Measurements from ENCODE around the gene USP38. TPM values are rescaled to one million over a fixed set of nuclear protein-coding genes. Genes with fewer than 3 reads are reported as not detected.
"Not testable (repeated sequence)": the region's sequence is repeated elsewhere in the genome, so short reads cannot be mapped to it uniquely, and the experiment has no call there.

Gene USP38
- total RNA-seq, 1 experiment from 2014 or later, result 5.2 TPM

- Histone ChIP-seq H3K9me3 (no peaks in the 10 kb centered on the region), H3K4me3 (no peak overlapping the region), H3K27me3 (no peaks in the 10 kb centered on the region), H3K36me3 (no peaks in the 10 kb centered on the region)
- DNase-seq, result no peak
Observed at GRCh38 chr4:143248827-143249226, 64.1 kb downstream of the USP38 start.

DNA sequence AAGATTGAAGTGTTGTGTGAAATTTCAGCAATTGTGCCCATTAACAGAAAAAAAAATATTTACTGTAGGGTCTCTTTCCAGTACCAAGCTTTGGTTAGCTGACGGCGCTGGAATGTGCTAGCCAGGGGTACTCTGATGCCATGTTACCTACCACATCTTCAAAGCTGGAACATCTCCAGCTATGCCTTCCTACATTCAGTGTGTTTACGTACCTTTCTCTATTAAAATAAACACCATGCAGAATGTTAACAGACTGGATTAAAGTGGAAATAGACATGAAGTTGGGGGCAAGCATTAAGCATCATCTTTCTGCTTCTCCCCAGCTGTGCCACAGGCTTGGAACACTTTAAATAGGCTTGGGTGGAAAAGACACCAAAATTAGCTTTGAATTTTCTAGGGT lies 65.9 kb downstream of the USP38 start:
- Histone ChIP-seq H3K4me3 (no peak overlapping the region), H3K9me3 (no peaks in the 10 kb centered on the region), H3K36me3 (no peaks in the 10 kb centered on the region), H3K27me3 (no peaks in the 10 kb centered on the region)
- no peak for DNase-seq

DNA sequence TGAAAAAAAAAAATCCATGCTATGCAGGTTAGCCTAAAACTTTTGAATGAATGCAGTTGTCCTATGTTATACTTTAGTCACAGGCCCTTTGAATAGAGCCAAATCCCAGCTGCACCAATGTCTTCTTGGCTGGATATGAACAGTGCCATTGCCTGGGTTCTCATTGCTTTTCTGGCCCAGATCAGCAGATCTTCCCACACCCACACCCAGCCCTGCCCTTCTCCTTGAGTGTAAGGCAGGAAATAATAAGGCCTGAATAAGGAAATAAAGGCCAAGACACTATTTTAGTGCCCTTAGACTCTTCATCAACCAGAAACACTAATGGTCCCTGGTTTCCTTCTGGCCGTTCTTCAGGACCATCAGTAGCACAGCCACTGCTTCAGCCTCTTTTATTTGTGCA lies 66.6 kb downstream of the USP38 start:
- Histone ChIP-seq H3K9me3 (no peaks in the 10 kb centered on the region), H3K36me3 (no peaks in the 10 kb centered on the region), H3K27me3 (no peaks in the 10 kb centered on the region)

DNA sequence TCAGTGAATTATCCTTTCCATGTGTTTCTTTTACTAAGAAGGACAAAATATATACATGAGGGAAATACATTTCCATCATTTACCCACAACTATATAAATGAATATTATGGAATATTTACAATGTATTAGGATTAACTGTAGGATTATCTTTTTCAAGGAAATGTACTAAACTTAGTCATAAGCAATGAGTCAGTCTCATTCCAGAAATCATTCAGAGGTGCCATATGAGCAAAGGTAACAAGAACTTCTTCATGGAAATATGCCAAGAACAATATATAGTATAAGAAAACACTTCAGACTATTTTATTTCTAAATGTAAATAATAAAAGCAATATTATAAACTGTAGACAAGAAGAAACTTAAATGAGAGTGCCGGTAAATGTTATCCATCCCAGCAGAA lies 67.1 kb downstream of the USP38 start:
- no peaks in the 10 kb centered on the region for H3K36me3 ChIP-seq
- H3K9me3 ChIP-seq, result no peaks in the 10 kb centered on the region
- no peaks in the 10 kb centered on the region for H3K27me3 ChIP-seq
- DNase-seq, result no peak
- H3K4me3 ChIP-seq, result no peak overlapping the region

More for the DNA sequence above, 66.6 kb downstream of the USP38 start:
- DNase-seq, result no peak
- H3K4me3 ChIP-seq, result no peak overlapping the region

GRCh38 chr4:143252478-143252877 lies 67.8 kb downstream of the USP38 start:
- H3K4me3 ChIP-seq, result no peak overlapping the region
- DNase-seq, result no peak
- H3K36me3 ChIP-seq, result no peaks in the 10 kb centered on the region
- H3K27me3 ChIP-seq, result no peaks in the 10 kb centered on the region
- H3K9me3 ChIP-seq, result no peaks in the 10 kb centered on the region

DNA sequence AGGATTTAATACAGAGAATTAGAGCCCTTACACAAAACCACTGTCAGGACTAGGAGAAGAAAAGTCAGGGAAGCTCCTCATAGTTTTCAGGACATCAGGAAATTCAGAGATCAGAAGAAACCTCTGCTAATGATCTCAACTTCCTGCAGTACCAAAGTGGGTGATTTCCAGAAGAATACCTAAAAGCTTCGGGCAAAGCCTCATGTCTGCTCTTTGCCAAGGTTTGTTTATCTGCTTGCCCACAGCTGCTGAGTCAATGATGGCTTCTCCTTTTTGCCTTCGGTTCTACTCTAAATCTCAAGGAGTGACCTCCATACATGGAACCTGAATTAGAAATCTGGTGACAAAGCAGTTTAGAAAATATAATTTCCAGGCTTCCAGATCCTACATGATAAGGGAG lies 68.4 kb downstream of the USP38 start:
- Histone ChIP-seq H3K4me3 (no peak overlapping the region), H3K27me3 (no peaks in the 10 kb centered on the region), H3K9me3 (no peaks in the 10 kb centered on the region), H3K36me3 (no peaks in the 10 kb centered on the region)
- DNase-seq, result no peak

DNA sequence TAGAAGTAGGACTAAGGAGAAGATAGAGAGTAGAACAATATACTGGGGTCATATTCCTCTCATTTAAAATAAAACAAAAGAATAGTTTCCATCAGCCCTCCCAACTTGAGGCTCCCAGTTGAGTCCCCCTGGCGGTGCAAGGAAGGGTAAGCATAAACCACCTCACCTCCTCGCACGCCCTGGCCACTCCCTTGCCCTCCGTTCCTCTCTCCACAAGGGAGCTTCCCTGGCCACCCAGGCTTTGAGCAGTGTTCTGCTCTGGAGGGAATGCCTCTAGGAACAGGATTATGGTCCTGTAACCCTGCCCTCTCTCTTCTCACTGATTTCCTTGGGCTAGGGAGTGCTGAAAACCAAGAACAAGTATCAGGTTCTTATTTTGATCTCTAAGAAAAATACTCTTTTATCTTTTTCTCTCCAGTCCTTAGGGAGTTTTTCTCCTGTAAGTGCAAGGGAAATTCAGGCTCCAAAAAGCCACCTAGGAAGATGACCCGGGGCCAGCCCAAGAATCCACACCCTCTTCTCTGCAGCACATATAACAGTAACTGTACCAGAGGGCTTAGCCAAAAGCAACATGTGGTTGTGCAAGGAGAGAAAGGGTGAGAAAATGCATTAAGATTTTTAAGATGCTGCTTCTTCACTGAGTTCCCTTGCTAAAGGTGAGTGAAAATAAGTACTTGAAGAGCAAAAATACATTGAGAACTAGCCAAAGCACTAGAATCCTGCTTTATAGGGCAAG lies 69.9 kb downstream of the USP38 start:
- Histone ChIP-seq H3K9me3 (no peaks in the 10 kb centered on the region), H3K36me3 (no peaks in the 10 kb centered on the region), H3K4me3 (no peak overlapping the region), H3K27me3 (no peaks in the 10 kb centered on the region)
- no peak for DNase-seq

DNA sequence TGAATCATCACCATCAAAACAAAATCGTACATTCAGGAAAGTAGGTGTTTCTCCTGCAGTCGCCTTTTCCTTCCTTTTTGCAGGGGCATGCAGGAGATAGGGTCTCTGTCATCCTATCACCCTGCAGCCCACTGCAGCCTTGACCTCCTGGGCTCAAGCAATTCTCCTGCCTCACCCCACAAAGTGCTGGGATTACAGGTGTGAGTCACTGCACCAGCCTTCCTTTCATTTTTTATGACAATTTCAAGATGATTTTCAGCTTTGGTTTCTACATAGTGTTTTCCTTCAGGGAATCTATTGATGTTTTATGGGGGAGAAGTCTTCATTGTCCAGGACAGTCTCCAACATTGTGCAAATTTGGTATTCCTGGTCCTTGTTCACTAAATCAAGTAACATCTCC lies 71.7 kb downstream of the USP38 start:
- no peak overlapping the region for H3K4me3 ChIP-seq
- no peak for DNase-seq
- H3K27me3 ChIP-seq, result no peaks in the 10 kb centered on the region
- no peaks in the 10 kb centered on the region for H3K9me3 ChIP-seq
- no peaks in the 10 kb centered on the region for H3K36me3 ChIP-seq

DNA sequence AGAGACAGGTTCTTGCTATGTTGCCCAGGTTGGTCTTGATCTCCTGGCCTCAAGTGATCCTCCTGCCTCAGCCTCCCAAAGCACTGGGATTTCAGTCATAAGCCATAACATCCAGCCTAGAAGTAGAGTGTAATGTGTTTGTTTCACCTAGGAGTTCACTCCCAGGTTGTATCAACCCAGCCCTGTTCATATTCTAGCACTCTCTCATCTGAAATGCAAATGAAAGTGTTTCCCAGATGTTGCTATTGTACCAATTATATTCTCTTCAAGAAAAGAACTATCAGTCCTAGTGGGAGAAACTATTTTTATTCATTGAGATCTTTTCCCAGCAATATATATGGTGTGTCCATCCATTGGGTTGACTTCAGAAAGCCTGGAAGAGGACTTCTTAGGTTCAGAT lies 72.6 kb downstream of the USP38 start:
- no peaks in the 10 kb centered on the region for H3K36me3 ChIP-seq
- no peak overlapping the region for H3K4me3 ChIP-seq
- no peak for DNase-seq
- no peaks in the 10 kb centered on the region for H3K9me3 ChIP-seq
- no peaks in the 10 kb centered on the region for H3K27me3 ChIP-seq

GRCh38 chr4:143260750-143261149 lies 76.0 kb downstream of the USP38 start:
- H3K36me3 ChIP-seq, result no peaks in the 10 kb centered on the region
- no peaks in the 10 kb centered on the region for H3K27me3 ChIP-seq
- no peak overlapping the region for H3K4me3 ChIP-seq
- no peaks in the 10 kb centered on the region for H3K9me3 ChIP-seq
- no peak for DNase-seq

- H3K36me3 ChIP-seq, result no peaks in the 10 kb centered on the region
- H3K4me3 ChIP-seq, result no peak overlapping the region
- no peaks in the 10 kb centered on the region for H3K9me3 ChIP-seq
- no peak for DNase-seq
- no peaks in the 10 kb centered on the region for H3K27me3 ChIP-seq
Observed at GRCh38 chr4:143262838-143263237, 78.1 kb downstream of the USP38 start.

DNA sequence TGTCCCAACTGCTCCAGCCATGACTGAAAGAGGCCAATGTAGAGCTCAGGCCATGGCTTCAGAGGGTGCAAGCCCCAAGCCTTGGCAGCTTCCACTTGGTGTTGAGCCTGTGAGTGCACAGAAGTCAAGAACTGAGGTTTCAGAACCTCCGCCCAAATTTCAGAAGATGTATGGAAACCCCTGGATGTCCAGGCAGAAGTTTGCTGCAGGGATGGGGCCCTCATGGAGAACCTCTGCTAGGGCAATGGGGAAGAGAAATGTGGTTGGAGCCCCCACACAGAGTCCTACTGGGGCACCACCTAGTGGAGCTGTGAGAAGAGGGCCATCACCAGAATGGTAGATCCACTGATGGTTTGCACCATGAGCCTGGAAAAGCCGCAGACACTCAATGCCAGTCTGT lies 83.0 kb downstream of the USP38 start:
- not testable (repeated sequence) for H3K36me3 ChIP-seq, H3K27me3 ChIP-seq, H3K9me3 ChIP-seq, DNase-seq, H3K4me3 ChIP-seq

- H3K4me3 ChIP-seq, result no peak overlapping the region
- H3K9me3 ChIP-seq, result no peaks in the 10 kb centered on the region
- DNase-seq, result peak; percentile 48
- no peaks in the 10 kb centered on the region for H3K27me3 ChIP-seq
- no peaks in the 10 kb centered on the region for H3K36me3 ChIP-seq
Observed at GRCh38 chr4:143270256-143270838, 85.6 kb downstream of the USP38 start.

Other genes starting within 250 kb of the USP38 start
- 1.2 and 3.4 TPM in 2 replicates for gene GAB1, start 152.0 kb downstream of the USP38 start, total RNA-seq (2014; rRNA removed; shearing (Covaris generic); ENCODE audit: low replicate concordance)

All from MG63 (cell line).